ENCODE results near the gene ASB16.

DNA sequence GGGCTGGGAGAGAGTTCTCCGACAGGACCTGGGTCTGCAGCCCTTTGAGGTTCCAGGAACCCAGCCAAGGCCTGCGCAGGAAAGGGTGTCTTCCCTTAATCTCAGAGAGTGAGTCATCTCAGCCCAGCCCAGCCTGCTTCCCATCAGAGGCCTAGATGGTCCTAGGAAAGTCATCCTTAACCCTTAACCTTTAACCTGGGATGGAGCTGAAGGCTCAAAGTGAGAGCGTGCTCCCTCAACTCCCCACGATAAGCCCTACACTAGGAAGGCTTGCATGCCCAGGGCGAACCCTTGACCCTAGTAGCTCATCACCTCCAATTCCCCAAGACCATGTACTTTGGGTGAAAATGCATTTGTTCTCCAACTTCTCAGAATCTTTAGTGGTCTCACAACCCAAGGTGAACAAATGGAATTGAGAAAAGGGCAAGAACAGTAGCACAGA, 34.0 kb downstream of the ASB16 start:
- TF ChIP-seq, protein P1, sequence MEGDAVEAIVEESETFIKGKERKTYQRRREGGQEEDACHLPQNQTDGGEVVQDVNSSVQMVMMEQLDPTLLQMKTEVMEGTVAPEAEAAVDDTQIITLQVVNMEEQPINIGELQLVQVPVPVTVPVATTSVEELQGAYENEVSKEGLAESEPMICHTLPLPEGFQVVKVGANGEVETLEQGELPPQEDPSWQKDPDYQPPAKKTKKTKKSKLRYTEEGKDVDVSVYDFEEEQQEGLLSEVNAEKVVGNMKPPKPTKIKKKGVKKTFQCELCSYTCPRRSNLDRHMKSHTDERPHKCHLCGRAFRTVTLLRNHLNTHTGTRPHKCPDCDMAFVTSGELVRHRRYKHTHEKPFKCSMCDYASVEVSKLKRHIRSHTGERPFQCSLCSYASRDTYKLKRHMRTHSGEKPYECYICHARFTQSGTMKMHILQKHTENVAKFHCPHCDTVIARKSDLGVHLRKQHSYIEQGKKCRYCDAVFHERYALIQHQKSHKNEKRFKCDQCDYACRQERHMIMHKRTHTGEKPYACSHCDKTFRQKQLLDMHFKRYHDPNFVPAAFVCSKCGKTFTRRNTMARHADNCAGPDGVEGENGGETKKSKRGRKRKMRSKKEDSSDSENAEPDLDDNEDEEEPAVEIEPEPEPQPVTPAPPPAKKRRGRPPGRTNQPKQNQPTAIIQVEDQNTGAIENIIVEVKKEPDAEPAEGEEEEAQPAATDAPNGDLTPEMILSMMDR (IDR thresholded peaks at IDR 0.05; ENCODE audit: low read depth, low read length, missing input control) = no peak
- TF ChIP-seq, protein P2, sequence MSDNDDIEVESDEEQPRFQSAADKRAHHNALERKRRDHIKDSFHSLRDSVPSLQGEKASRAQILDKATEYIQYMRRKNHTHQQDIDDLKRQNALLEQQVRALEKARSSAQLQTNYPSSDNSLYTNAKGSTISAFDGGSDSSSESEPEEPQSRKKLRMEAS (IDR thresholded peaks at IDR 0.05) = no peak
- TF ChIP-seq, protein P3, sequence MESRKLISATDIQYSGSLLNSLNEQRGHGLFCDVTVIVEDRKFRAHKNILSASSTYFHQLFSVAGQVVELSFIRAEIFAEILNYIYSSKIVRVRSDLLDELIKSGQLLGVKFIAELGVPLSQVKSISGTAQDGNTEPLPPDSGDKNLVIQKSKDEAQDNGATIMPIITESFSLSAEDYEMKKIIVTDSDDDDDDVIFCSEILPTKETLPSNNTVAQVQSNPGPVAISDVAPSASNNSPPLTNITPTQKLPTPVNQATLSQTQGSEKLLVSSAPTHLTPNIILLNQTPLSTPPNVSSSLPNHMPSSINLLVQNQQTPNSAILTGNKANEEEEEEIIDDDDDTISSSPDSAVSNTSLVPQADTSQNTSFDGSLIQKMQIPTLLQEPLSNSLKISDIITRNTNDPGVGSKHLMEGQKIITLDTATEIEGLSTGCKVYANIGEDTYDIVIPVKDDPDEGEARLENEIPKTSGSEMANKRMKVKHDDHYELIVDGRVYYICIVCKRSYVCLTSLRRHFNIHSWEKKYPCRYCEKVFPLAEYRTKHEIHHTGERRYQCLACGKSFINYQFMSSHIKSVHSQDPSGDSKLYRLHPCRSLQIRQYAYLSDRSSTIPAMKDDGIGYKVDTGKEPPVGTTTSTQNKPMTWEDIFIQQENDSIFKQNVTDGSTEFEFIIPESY (IDR thresholded peaks at IDR 0.05) = no peak
- TF ChIP-seq TAF1 (conservative IDR thresholded peaks at IDR 0.05) (no peak), RAD21 (IDR thresholded peaks at IDR 0.05) (no peak)

Measured in liver (tissue), 3 donors.